ENCODE data around the gene ALDH9A1.

The ALDH9A1 gene

GRCh38 chr1:165635823-165636222 is 62.5 kb downstream of the ALDH9A1 start:
- no peak for TF ChIP-seq CTCF (IDR thresholded peaks at IDR 0.05; ENCODE audit: low read depth, low read length)
- H3K36me3 ChIP-seq = no peaks in the 10 kb centered on the region
- no peak for DNase-seq
- H3K9me3 ChIP-seq = no peaks in the 10 kb centered on the region
- no peaks in the 10 kb centered on the region for H3K4me1 ChIP-seq
- H3K27me3 ChIP-seq = no peaks in the 10 kb centered on the region
- H3K4me3 ChIP-seq (ENCODE audit: low read depth, low read length) = no peak overlapping the region

- Histone ChIP-seq H3K27me3 (no peaks in the 10 kb centered on the region), H3K9me3 (no peaks in the 10 kb centered on the region), H3K4me1 (no peaks in the 10 kb centered on the region), H3K4me3 (ENCODE audit: low read depth, low read length) (no peak overlapping the region), H3K36me3 (no peaks in the 10 kb centered on the region)
- TF ChIP-seq CTCF (IDR thresholded peaks at IDR 0.05; ENCODE audit: low read depth, low read length) = no peak
- no peak for DNase-seq
Measured at GRCh38 chr1:165635329-165635728, 63.0 kb downstream of the ALDH9A1 start.

- no peaks in the 10 kb centered on the region for H3K9me3 ChIP-seq
- H3K4me3 ChIP-seq (ENCODE audit: low read depth, low read length) = no peak overlapping the region
- DNase-seq = no peak
- H3K4me1 ChIP-seq = no peaks in the 10 kb centered on the region
- no peak for TF ChIP-seq CTCF (IDR thresholded peaks at IDR 0.05; ENCODE audit: low read depth, low read length)
- H3K36me3 ChIP-seq = no peaks in the 10 kb centered on the region
- no peaks in the 10 kb centered on the region for H3K27me3 ChIP-seq
Measured at GRCh38 chr1:165634154-165634921, 64.0 kb downstream of the ALDH9A1 start.

GRCh38 chr1:165633614-165634013 is 64.7 kb downstream of the ALDH9A1 start:
- no peaks in the 10 kb centered on the region for H3K36me3 ChIP-seq
- H3K4me1 ChIP-seq = no peaks in the 10 kb centered on the region
- no peaks in the 10 kb centered on the region for H3K9me3 ChIP-seq
- no peak for DNase-seq
- no peaks in the 10 kb centered on the region for H3K27me3 ChIP-seq
- no peak for TF ChIP-seq CTCF (IDR thresholded peaks at IDR 0.05; ENCODE audit: low read depth, low read length)
- no peak overlapping the region for H3K4me3 ChIP-seq (ENCODE audit: low read depth, low read length)

GRCh38 chr1:165632491-165632890 is 65.9 kb downstream of the ALDH9A1 start:
- TF ChIP-seq CTCF (IDR thresholded peaks at IDR 0.05; ENCODE audit: low read depth, low read length) = no peak
- no peaks in the 10 kb centered on the region for H3K4me1 ChIP-seq
- no peaks in the 10 kb centered on the region for H3K27me3 ChIP-seq
- H3K9me3 ChIP-seq = no peaks in the 10 kb centered on the region
- no peaks in the 10 kb centered on the region for H3K36me3 ChIP-seq
- peak overlapping the region; percentile 68 for H3K4me3 ChIP-seq (ENCODE audit: low read depth, low read length)
- DNase-seq = no peak

GRCh38 chr1:165632152-165632469 is 66.3 kb downstream of the ALDH9A1 start:
- TF ChIP-seq CTCF (IDR thresholded peaks at IDR 0.05; ENCODE audit: low read depth, low read length) = no peak
- no peaks in the 10 kb centered on the region for H3K4me1 ChIP-seq

More at GRCh38 chr1:165632152-165632469, 66.3 kb downstream of the ALDH9A1 start:
- DNase-seq = no peak
- Histone ChIP-seq H3K36me3 (no peaks in the 10 kb centered on the region), H3K27me3 (no peaks in the 10 kb centered on the region), H3K9me3 (no peaks in the 10 kb centered on the region), H3K4me3 (ENCODE audit: low read depth, low read length) (peak overlapping the region; percentile 68)
